Fibroblast of skin of left biceps (primary cell): ENCODE results near the gene AKAP13.
"Not testable (repeated sequence)": the region's sequence is repeated elsewhere in the genome, so short reads cannot be mapped to it uniquely, and the experiment has no call there.

ENCODE experiments used
- DNase-seq, 2 experiments: peaks; one replicate each; pipeline ENCODE4 v3.0.0-alpha.2; 2013; ENCODE audit warnings: low read depth in 2 of 2

AKAP13 gene

DNA sequence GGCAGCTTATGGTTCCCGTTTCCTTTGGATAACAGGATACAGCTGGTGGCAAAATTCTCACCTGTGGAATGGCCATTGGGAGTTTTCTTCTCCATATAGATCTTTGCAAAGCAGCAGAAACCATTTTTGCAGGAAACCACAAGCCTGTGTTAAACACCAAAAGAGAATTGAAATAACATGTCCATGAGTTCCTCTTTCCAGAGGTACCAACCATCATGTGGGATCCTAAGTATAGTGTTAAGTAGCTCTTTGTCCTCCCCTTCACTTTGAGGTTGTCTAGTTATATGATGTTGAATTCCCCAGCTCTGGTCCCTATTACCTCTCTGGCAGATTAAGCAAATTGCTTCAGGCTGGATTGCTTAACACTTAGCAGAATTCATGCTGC lies 94.9 kb downstream of the AKAP13 start:
- no peak for DNase-seq

DNA sequence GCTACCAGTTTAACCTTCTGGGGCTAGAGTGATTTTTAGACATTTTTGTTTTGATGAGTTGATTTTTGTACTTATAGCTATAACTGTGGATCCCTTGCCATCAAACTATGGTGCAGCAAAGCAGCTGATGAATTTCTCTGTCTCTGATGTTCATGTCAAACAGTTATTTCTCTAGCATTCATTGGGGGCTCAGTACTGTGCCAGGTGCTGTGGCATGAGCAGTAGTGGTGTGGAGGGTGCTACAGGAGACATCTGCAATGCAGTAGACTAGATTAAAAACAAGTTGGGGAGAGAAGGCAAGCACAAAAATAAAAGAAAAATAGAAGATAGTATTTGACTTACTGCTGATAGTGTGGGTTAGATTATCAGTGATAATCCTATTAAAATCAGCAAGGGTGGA lies 95.3 kb downstream of the AKAP13 start:
- no peak for DNase-seq

DNA sequence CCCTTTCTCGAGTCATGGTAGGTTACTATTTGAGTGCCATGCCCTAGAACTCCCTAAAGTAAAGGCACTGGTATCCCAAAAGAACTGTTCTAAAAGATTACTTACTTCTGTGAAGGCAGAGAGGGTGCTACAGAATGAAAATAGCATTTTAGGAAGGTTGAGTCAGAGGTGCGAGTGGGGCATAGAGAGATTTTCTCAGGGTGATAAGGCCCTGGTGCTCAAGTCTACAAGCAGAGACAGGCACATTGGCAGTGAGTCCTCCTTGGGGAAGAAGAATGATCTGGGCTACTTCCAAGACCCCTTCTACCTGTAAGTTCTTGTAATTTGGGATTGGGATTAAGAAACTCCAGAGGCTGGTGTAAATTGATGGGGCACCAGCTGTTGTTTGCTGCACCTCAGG lies 96.7 kb downstream of the AKAP13 start:
- no peak for DNase-seq

DNA sequence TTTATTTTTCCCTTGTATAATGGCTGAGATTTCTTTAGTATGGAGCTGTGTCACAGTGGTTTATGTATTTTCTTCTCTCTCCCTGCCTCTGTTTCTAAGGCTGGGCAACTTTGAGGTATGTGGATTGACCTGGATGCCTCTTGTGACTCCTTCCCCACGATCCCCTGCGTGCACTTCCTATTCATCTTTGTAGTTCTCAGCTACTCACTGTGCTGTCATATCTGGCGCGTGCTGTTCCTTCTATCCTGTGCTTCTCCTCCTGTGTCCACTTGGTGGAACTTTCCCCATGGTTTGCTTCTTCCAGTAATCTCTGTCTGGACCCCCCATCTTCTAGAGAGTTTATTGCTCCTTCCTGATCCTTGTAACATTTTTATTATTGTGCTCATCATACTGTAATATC lies 97.3 kb downstream of the AKAP13 start:
- no peak for DNase-seq

DNA sequence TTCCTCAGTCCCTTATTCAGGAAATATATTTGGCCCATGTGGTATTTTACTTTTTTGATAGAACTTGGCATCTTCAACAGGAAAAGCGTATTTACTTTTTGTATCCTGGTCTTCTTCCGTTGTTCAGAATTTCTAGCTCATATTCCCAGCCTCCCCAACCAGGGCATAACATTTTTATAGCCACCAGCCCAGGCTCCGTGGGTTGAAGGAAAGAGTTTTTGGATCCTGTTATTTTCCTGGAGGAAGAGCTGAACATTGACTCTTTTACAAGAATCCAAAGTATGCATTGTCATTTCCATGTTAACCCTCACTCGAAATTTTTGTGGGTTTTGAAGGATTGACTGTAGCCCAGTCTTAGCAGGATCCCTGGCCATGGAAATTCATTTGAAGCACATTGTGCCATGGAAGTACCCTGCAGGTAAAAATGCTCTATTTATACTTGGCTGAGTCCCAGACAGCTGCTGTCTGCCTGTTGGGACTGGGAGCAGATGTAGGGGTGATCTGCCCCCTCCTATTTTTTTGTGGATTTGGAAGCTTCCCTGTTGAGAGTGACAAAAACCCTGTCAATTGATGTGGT lies 98.8 kb downstream of the AKAP13 start:
- peak; percentile 39 to 55 for DNase-seq

DNA sequence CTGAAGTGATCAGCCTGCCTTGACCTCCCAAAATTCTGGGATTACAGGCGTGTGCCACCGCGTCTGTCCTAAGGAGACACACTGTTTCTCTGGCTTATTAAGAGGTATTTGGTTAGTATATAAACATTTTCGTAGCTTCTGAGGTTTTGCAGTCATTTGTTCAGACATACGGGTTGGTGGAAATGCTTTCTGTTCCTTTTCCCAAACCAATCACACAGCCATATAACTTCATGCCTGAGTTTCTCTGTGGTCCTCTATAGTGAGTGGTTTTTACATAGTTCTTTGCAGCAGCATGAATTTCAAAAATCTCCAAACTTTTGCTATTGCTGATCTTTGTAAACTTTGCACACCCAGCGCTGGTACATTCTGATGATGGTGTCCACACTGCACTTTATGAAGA lies 100.5 kb downstream of the AKAP13 start:
- no peak for DNase-seq

DNA sequence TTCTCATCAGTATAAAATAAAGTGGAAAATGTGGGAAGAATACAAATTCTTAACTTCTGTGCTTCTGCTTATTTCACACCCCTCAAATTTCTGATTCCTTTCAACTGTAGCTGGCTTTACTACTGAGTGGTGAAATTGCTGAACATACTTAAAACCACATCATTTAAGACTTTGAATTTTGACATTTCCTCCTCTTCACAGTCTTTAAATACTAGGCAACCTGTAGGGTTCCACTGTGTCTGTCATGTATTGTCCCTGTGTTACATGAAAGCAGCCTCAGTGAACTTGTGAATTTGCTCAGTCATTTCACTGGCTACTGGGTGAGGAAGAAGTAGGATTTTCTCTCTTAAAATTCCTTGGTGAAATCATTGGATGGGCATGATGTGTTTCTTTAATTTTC lies 101.1 kb downstream of the AKAP13 start:
- DNase-seq, result not testable (repeated sequence)

DNA sequence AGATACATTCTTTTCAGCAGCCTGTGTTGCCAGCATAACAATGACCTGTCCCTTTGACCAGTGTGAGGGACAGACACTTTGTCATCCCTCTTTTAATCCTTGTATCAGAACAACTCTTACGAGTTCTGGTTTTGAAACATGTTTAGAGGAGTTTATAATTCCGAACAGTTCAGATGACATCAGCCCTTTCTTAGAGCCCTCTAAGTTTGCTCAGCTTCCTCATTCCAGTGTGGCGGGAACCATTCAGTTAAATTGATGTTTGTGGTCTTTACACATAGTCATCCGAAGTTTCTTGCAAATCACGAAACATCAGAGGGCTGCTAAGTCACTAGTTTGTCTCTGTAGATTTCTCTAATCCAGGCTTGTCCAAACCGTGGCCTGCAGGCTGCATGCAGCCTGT lies 102.5 kb downstream of the AKAP13 start:
- DNase-seq, result peak; percentile 61 to 69

DNA sequence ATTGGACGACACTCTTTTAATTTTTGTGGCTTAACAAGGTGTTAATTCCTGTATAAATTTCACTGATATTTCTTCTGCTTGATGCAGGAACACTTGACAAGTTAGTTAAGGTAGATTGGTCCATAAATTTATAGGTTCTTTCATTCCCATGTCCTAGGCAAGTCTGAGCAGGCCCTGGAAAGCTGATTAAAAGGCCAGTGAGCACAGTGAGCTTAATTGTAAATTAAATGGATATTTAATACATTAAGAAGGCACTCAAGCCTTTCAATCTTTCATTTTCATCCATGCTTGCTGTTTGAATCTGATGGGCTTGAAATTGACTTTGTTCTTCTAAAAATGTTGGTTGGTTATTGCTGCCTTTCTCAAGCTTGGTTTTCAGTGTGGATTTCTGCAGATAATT lies 103.6 kb downstream of the AKAP13 start:
- DNase-seq, result not testable (repeated sequence)

DNA sequence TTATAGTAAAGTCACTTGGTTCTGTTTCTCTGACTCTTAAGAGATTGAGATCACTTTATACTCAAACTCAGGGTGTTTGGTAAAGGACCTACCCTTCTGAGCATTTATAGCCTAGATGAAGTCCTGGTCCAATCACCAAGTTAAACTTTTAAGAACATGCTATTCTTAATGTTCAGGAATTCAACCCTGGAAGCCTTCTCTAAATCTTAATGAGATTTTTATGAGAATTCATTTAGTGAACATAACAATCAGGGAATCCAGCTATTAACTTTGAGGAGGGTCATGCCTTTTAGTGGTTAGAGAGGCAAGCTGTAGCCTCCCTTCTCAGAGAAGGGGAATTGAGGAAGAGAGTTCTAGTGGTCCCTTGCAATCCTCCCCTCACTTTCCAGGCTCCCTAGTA lies 104.5 kb downstream of the AKAP13 start:
- DNase-seq, result not testable (repeated sequence)

DNA sequence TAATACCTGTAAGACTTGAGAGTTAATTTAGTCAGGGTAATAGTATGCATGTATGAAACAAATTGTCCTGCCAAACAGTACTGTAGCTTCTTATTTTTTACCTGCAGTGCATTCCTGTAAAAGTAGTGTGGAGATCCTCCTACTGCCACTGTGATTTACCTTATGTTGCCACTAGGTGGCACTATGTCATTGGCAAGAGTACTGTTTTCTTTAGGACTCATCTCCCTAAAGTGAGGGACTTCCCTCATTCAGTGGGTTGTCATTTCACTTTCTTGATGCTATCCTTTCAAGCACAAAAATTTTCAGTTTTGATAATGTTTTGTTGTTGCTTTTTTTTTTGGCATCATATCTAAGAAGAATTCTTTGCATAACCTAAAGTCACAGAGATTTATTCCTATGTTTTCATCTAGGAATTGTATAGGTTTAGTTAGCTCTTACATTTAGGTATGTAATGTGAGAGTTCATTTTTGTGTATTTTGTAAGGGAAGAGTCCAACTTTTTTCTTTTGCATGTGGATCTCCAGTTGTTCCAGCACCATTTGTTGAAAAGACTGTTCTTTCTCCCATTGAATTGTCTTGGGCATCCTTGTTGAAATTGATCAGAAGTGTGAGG lies 105.7 kb downstream of the AKAP13 start:
- peak in 1 of 2 experiments; percentile 33 for DNase-seq

DNA sequence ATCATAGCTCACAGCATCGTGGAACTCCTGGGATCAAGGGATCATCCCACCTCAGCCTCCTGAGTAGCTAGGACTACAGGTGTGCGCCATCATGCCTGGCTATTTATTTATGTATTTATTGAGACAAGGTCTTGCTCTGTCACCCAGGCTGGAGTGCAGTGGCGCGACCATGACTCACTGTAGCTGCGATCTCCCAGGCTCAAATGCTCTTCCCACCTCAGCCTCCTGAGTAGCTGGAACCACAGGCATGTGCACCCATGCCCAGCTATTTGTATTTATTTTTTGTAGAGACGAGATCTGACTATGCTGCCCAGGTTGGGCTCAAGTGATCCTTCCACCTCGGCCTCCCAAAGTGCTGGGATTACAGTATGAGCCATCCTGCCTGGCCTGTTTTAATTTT lies 107.4 kb downstream of the AKAP13 start:
- not testable (repeated sequence) for DNase-seq

DNA sequence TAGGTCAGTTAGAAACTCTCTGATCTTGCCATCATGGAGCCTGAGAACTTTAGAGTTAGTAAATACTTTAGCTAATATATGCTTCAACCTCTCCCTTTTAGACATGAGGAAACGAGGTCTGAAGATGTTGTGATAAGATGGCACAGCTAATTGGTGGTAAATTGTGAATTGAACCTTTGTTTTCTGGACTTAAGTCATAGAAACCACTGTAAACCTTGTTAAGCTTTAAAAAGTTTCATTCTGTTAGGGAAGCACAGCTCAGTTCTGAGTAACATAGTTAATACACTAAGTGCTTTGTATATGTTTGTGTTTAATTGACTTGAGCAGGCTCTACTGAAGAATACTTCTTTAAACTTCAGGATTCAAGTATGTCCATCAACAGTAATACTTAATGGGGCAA lies 108.6 kb downstream of the AKAP13 start:
- DNase-seq, result no peak

DNA sequence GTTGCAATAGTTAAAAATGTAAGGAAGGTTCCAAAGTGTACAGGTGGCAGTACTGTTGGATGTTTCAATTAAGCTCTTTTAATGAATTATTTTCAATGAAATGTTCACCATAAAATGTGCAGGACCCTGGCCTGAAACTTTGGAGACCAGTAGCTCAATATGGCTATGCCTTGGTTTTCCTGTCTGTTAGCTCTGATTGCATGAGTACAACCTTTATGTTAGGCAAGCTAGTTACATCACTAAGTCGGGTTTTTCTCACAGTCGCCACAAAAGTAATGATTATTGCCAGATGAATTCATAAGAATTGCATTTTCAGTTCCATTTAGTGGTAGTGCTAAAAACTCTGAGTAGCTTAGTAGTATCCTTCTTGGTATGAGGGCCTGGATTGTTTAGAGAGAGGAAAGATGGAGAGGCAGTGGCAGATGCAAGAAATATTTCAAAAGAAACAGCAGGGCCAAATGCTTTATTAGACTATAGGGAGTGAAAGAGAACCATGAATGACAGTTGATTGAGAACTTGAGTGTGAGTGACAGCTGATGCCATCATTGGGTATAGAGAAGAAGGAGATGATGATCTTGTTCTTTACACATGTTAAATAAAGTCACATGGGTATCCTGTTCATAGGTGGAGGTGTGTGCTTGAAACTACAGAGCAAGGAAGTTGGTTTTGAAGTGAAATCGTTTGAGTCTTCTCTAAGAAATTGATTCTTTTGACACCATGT lies 109.5 kb downstream of the AKAP13 start:
- DNase-seq, result no peak

DNA sequence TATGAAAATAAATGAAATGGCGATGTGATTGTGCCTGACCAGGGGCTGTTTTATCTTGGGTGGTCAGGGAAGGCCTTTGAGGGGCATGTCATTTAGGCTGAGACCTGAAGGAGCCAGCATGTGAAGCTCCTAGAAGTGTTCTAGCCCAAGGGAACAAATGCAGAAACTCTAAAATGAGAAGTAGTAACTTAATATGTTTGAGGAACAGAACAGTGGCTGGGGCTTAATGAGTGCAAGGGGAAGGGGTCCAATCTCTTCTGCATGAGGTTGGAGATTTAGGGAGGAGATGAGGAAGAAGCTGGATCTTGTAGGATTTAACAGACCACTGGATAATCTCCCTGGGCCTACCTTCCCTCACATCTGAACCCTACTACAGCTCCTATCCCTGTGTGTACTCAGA lies 110.5 kb downstream of the AKAP13 start:
- DNase-seq, result no peak

DNA sequence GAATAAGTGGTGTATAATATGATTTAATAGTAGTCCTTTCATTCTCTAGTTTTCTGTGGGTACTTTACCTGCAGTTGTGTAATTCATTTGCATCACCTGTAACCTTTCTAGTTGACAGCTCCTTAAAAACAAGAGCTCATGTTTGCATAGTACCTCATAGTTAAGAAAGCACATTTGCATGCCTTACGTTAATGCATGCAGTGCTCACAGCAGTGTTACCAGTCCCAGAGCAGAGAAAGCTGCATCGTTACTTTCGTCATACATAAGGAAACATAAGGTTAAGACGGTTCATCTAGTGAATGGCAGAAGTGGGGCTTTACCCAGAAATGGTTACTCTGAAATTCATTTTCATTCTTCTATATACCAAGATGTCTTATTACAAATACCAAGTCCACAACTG lies 111.3 kb downstream of the AKAP13 start:
- no peak for DNase-seq

DNA sequence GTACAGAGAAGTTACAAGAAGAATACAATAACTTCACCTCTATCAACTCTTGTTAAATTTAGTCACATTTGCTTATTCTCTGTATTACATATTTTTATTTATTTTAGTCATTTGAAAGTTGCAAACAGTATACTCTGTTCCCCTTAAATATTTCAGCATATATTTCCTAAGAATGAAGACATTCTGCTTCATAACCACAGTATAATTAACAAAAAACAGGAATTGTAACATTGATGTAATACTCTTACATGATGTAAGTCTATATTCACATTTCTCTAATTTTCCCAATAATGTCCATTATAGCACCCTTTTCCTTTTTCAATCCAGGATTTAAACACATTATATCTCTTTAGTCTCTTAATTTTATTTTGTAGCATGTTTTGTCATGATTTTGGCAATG lies 112.0 kb downstream of the AKAP13 start:
- DNase-seq, result no peak

DNA sequence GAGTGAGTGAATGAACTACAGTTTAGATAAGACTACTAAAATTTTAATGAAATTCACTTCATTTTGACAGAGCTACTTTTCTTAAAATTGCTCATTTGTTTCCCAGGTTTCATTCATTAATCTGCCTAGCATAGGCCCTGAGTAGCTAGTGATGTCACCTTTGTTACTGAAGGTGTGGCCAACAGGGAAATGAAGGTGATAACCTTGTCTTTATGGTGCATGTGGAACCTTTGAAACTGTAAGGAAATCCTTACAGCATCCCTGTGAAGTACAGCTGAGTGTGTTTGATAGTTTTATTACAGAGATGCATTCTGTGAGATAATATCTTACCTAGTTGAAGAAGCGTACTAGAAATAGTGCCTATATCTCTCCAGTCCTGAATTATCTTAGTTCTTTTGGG lies 112.9 kb downstream of the AKAP13 start:
- DNase-seq, result no peak

DNA sequence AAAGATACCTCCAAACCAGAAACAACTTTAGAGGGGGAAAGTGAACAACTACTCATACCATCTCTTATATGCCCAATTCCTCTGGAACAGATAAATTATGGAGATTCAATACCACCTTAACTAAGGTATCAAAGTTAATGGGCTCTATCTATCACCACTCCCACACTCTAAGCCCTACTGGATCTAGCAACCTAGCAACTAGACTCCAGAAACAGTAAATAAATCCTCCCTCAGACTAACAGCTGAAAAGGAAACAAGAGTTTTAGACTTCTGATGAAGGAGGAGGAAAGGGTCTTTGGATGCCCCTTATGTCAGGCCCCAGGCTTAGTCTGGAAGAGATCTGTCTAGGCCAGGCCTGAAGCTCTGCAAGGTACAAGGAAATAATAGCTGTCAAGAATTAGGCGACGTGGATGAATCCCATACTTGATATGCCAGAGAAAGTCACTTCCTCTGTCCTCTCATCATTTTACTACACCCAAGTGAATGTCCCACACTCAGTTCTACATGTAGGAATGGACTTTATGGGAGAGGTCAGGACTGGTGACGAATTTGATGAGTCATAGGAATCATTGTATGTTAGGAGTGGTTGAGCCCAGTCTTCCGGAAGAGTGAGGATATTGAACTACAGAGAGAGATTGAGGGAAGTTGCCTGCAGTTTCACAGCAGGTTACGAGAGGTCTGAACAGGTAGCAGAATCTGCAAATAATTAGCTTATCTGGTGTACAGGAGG lies 113.8 kb downstream of the AKAP13 start:
- DNase-seq, result no peak

DNA sequence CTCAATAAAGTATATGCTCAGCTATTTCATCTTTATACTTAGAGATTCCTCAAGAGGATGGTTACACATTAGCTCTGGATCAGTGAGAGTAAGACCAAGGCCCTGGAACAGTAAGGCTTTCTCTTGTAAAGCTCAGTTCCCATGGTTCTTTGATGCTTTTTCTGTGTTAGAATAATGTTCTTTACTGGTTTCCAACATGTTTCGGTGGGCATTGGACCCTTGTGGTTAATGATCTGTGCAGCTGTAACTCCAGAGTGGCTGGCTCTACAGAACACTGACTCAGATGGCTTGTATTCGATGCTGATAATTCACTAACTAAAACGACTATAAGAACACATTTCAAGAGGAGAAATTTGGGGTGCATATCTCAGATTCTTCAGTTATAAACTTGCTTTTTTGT lies 114.7 kb downstream of the AKAP13 start:
- DNase-seq, result no peak

DNA sequence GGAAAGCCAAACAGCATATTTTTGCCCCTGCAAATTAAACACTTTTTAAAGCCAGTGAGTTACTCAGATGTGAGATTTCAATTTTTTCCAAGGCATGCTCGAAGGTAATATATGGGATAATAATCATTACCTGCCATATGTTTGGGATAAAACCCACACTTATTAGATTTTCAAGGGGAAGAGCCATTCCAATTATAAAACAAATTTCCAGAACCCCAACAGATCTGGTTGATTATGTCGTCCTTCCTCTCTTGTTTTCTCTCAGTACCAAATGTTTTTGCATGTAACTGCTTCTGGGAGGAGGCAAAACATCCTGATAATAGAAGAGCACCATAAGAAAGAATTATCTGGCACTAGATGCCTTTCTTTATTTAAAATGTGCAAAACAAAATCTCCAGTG lies 115.1 kb downstream of the AKAP13 start:
- DNase-seq, result no peak

DNA sequence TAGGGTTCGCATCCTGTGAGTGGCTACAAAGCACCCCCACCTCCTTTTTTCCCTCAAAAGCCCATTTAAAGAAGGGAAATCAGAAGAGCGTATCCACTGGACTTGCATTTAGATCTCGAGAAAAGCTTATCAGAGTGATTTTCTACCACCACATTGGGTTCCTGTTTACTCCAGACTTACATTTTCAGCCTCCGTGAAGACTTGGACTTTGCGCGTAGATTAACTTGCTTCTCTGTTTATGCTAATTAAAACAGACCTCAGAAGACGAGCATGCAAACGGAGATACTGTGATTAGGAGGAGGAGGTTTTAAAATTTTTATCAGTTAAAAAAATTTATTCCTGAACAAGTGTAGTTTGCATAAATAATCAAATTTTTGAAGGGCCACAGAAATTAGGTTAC lies 115.7 kb downstream of the AKAP13 start:
- DNase-seq, result no peak
